Mesenchymal stem cell (in vitro differentiated cells and primary cell): ENCODE measurements around the gene ITGA4.

Experiments
- DNase-seq: peaks from one replicate; pipeline ENCODE4 v3.0.0-alpha.2; 2013
- H2AFZ ChIP-seq: one replicate; pipeline ENCODE4 v1.6.1; 2013; ENCODE audit warnings: low read depth, mild to moderate bottlenecking, control low read depth, inconsistent platforms, low read length, moderate library complexity
- H2AK5ac ChIP-seq: 2 replicates; pipeline ENCODE4 v1.6.1; 2013; ENCODE audit warnings: low read length, moderate library complexity, mild to moderate bottlenecking, inconsistent platforms; ENCODE audit not compliant: severe bottlenecking
- H2BK120ac ChIP-seq: one replicate; pipeline ENCODE4 v1.6.1; 2013; ENCODE audit warnings: low read depth, mild to moderate bottlenecking, inconsistent platforms, low read length, moderate library complexity
- H2BK12ac ChIP-seq, 2 experiments: one replicate each; pipeline ENCODE4 v1.6.1; 2013; ENCODE audit warnings: inconsistent platforms in 2 of 2, low read length in 2 of 2, mild to moderate bottlenecking in 2 of 2, moderate library complexity in 2 of 2, control low read depth in 1 of 2
- H2BK15ac ChIP-seq: one replicate; pipeline ENCODE4 v1.6.1; 2013; ENCODE audit warnings: mild to moderate bottlenecking, low read depth, inconsistent platforms; ENCODE audit not compliant: poor library complexity, severe bottlenecking
- H2BK5ac ChIP-seq: 2 replicates; pipeline ENCODE4 v1.6.1; 2013; ENCODE audit warnings: low read depth, mild to moderate bottlenecking, low read length, control low read depth, inconsistent platforms; ENCODE audit not compliant: poor library complexity, severe bottlenecking
- H3K14ac ChIP-seq, 2 experiments: one replicate each; pipeline ENCODE4 v1.6.1; 2013; ENCODE audit warnings: inconsistent platforms in 2 of 2, low read length in 2 of 2, control low read depth in 1 of 2, mild to moderate bottlenecking in 1 of 2, moderate library complexity in 1 of 2
- H3K18ac ChIP-seq, 2 experiments: one replicate each; pipeline ENCODE4 v1.6.1; 2013; ENCODE audit warnings: inconsistent platforms in 2 of 2, low read length in 2 of 2, control low read depth in 1 of 2, low read depth in 1 of 2, mild to moderate bottlenecking in 1 of 2
- H3K23ac ChIP-seq, 2 experiments: one replicate each; pipeline ENCODE4 v1.6.1; 2013; ENCODE audit warnings: inconsistent platforms in 2 of 2, low read length in 2 of 2, mild to moderate bottlenecking in 2 of 2, moderate library complexity in 2 of 2, control low read depth in 1 of 2
- H3K27ac ChIP-seq: 2 replicates; pipeline ENCODE4 v1.5.1; 2013; ENCODE audit warnings: mild to moderate bottlenecking, moderate library complexity, low read length, control low read depth, inconsistent platforms; ENCODE audit not compliant: poor library complexity, severe bottlenecking
- H3K27me3 ChIP-seq, 2 experiments: 2 replicates each; pipeline versions ENCODE4 v1.6.1 to v1.7.0; 2013; ENCODE audit warnings: low read length in 2 of 2, mild to moderate bottlenecking in 2 of 2, moderate library complexity in 2 of 2, control low read depth in 1 of 2, inconsistent platforms in 1 of 2; ENCODE audit not compliant: control insufficient read depth in 1 of 2, insufficient read depth in 1 of 2
- H3K36me3 ChIP-seq, 2 experiments: 2 replicates each; pipeline versions ENCODE4 v1.6.1 to v1.7.0; 2013; ENCODE audit warnings: low read length in 2 of 2, control low read depth in 1 of 2, inconsistent platforms in 1 of 2, low read depth in 1 of 2, mild to moderate bottlenecking in 1 of 2; ENCODE audit not compliant: insufficient read depth in 2 of 2, control insufficient read depth in 1 of 2
- H3K4ac ChIP-seq, 2 experiments: one replicate each; pipeline ENCODE4 v1.6.1; 2013; ENCODE audit warnings: inconsistent platforms in 2 of 2, low read length in 2 of 2, mild to moderate bottlenecking in 2 of 2, moderate library complexity in 2 of 2, control low read depth in 1 of 2, low read depth in 1 of 2
- H3K4me1 ChIP-seq: 2 replicates; pipeline ENCODE4 v1.6.1; 2013; ENCODE audit warnings: low read depth, low read length, control low read depth; ENCODE audit not compliant: control insufficient read depth, insufficient read depth
- H3K4me2 ChIP-seq: 2 replicates; pipeline ENCODE4 v1.6.1; 2013; ENCODE audit warnings: low read length, mild to moderate bottlenecking, inconsistent platforms; ENCODE audit not compliant: poor library complexity, severe bottlenecking
- H3K4me3 ChIP-seq, 2 experiments: 2 replicates each; pipeline versions ENCODE4 v1.5.1 to v1.7.0; 2013; ENCODE audit warnings: low read length in 2 of 2, mild to moderate bottlenecking in 2 of 2, control low read depth in 1 of 2, low read depth in 1 of 2; ENCODE audit not compliant: insufficient read depth in 1 of 2
- H3K79me1 ChIP-seq: replicated peaks from 2 replicates; pipeline ENCODE4 v1.6.1; 2013; ENCODE audit warnings: mild to moderate bottlenecking, control low read depth, low read length, inconsistent platforms; ENCODE audit not compliant: poor library complexity, severe bottlenecking
- H3K9ac ChIP-seq: 2 replicates; pipeline ENCODE4 v1.7.0; 2013; ENCODE audit warnings: mild to moderate bottlenecking, low read length, moderate library complexity
- H3K9me3 ChIP-seq: 2 replicates; pipeline ENCODE4 v1.7.0; 2013; ENCODE audit warnings: mild to moderate bottlenecking, low read length; ENCODE audit not compliant: control insufficient read depth
- H4K8ac ChIP-seq: one replicate; pipeline ENCODE4 v1.6.1; 2013; ENCODE audit warnings: inconsistent platforms, mild to moderate bottlenecking, low read length, moderate library complexity
- H4K91ac ChIP-seq: one replicate; pipeline ENCODE4 v1.6.1; 2013; ENCODE audit warnings: mild to moderate bottlenecking, low read length, inconsistent platforms
- WGBS: methylation state at CpG from one replicate; pipeline ENCODE4 v1.1.7; 2013; ENCODE audit warnings: mixed read lengths; 5-methylcytosine and 5-hydroxymethylcytosine counted together

ITGA4 gene

DNA sequence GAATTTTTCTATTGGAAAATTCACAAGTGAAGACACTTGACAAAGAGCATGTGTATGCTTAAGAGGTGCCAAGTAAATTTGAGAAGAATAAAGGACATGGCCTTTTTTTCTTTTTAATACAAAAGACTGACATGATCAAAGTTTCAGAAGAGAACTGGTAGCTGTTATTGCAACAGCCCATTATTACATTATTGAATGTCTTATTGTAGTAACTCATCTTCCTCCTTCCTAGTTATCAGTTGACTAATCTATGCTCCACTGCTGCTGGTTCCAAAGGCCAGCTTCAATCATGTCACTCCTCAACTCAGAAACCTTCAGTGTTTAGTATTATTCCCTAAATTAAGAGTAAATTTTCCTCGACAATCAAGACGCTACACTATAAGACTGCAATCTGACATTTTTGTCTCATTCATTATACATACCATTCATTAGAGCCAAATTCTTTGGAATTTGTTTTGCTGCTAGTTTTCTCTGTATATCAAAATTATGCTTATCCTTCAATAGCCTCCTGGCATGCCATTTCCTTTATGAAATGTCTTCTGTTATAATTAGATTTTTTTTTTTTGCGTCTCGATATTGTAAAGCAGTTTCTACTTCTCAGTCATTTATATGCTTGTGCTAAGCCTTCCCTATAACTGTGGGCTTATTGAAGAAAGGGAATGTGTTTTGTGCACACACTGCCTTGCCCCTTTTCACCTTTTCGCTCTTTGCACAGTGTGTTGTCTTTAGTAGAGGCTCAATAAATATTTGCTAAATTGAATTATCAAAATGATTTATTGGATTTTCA lies 27.9 kb downstream of the ITGA4 start:
- H4K91ac ChIP-seq = no peak overlapping the region
- H3K23ac ChIP-seq = no peak overlapping the region
- no peaks in the 10 kb centered on the region for H3K79me1 ChIP-seq
- no peak overlapping the region for H2BK5ac ChIP-seq
- H3K4ac ChIP-seq = no peak overlapping the region
- H2AFZ ChIP-seq = no peak overlapping the region
- no peaks in the 10 kb centered on the region for H3K27me3 ChIP-seq
- no peak overlapping the region for H3K4me2 ChIP-seq
- no peak overlapping the region for H3K27ac ChIP-seq
- peaks cover 0 to 55% of the 10 kb centered on the region in 2 experiments for H3K36me3 ChIP-seq
- no peak overlapping the region for H2BK12ac ChIP-seq
- no peak overlapping the region for H3K9ac ChIP-seq
- WGBS = 100% methylated on average over 2 of the region's 5 CpGs
- no peak overlapping the region for H3K4me3 ChIP-seq
- H3K14ac ChIP-seq = no peak overlapping the region
- H2BK15ac ChIP-seq = no peak overlapping the region
- no peaks in the 10 kb centered on the region for H3K9me3 ChIP-seq
- H3K18ac ChIP-seq = no peak overlapping the region
- DNase-seq = no peak
- no peak overlapping the region for H2AK5ac ChIP-seq
- no peak overlapping the region for H4K8ac ChIP-seq
- H3K4me1 ChIP-seq = no peaks in the 10 kb centered on the region
- H2BK120ac ChIP-seq = no peak overlapping the region

GRCh38 chr2:181485638-181485946 lies 28.4 kb downstream of the ITGA4 start:
- Histone ChIP-seq H2AFZ (no peak overlapping the region), H3K9me3 (no peaks in the 10 kb centered on the region), H4K91ac (no peak overlapping the region), H2BK5ac (no peak overlapping the region), H2BK120ac (no peak overlapping the region), H3K4me1 (no peaks in the 10 kb centered on the region), H2BK12ac (no peak overlapping the region), H3K4me2 (no peak overlapping the region), H3K36me3 (peaks cover 0 to 55% of the 10 kb centered on the region in 2 experiments), H4K8ac (no peak overlapping the region), H3K23ac (no peak overlapping the region), H3K4ac (no peak overlapping the region), H3K4me3 (no peak overlapping the region), H3K18ac (no peak overlapping the region), H3K27me3 (no peaks in the 10 kb centered on the region), H3K79me1 (no peaks in the 10 kb centered on the region), H3K14ac (no peak overlapping the region), H2AK5ac (no peak overlapping the region), H2BK15ac (no peak overlapping the region), H3K9ac (no peak overlapping the region), H3K27ac (no peak overlapping the region)
- DNase-seq = no peak
- WGBS = 91% methylated on average over 3 of the region's 3 CpGs

DNA sequence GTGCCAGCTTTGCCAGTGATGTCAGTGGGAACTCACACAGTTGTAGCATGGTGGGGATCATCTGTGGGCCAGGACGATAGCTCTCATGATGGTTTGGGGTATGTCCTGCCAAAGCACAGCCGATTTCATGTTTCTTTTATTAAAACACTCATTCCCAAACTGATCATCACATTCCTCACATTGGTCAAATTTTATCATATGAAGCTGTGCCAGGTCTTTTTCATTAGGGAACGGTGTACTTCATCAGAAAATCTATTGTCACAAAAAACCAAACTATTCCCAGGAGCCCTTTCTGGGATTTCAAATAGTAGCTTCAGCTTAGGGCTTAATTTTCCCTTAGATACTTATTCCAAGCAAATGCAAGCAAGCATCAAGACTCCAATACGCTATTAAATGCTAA lies 42.0 kb downstream of the ITGA4 start:
- Histone ChIP-seq H3K36me3 (peaks cover 0 to 41% of the 10 kb centered on the region in 2 experiments), H3K9ac (no peak overlapping the region), H4K91ac (no peak overlapping the region), H3K18ac (no peak overlapping the region), H3K4me2 (no peak overlapping the region), H3K4me3 (no peak overlapping the region), H3K4ac (no peak overlapping the region), H3K79me1 (no peaks in the 10 kb centered on the region), H3K23ac (no peak overlapping the region), H2AK5ac (no peak overlapping the region), H3K27me3 (no peaks in the 10 kb centered on the region), H2BK5ac (no peak overlapping the region), H3K27ac (no peak overlapping the region), H4K8ac (no peak overlapping the region), H3K14ac (no peak overlapping the region), H2BK12ac (no peak overlapping the region), H3K9me3 (no peaks in the 10 kb centered on the region), H2BK15ac (no peak overlapping the region), H2AFZ (no peak overlapping the region), H2BK120ac (no peak overlapping the region), H3K4me1 (no peaks in the 10 kb centered on the region)
- DNase-seq = no peak
- 88% methylated on average over 3 of the region's 4 CpGs for WGBS

DNA sequence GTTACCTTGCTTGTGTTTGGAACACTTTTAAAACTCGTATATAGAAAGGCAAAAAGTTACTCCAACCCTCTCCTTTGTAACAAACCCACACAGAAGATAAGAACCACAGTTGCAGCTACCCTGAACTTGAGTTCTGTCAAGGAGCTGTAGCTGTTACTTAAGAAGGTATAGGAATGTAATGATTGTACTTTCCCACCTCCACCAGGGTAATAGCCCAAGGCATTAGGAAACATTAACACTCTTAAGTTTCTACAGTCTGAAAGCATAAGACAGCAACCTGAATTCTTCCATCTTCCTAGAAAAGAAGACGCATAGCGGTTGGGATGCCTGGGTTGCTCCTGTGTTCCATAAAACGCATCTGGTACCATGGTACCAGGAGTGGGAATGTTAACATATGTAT lies 43.0 kb downstream of the ITGA4 start:
- no peak overlapping the region for H3K18ac ChIP-seq
- no peak overlapping the region for H2BK5ac ChIP-seq
- H3K9ac ChIP-seq = no peak overlapping the region
- no peak overlapping the region for H2AFZ ChIP-seq
- no peak overlapping the region for H2BK12ac ChIP-seq
- H3K36me3 ChIP-seq = peaks cover 0 to 45% of the 10 kb centered on the region in 2 experiments
- no peak overlapping the region for H3K14ac ChIP-seq
- no peak overlapping the region for H2BK15ac ChIP-seq
- no peaks in the 10 kb centered on the region for H3K27me3 ChIP-seq
- H3K9me3 ChIP-seq = no peaks in the 10 kb centered on the region
- H3K79me1 ChIP-seq = no peaks in the 10 kb centered on the region
- no peak for DNase-seq
- H4K8ac ChIP-seq = no peak overlapping the region
- H3K23ac ChIP-seq = no peak overlapping the region
- no peak overlapping the region for H3K4ac ChIP-seq
- H2AK5ac ChIP-seq = no peak overlapping the region
- no peak overlapping the region for H4K91ac ChIP-seq
- H3K4me3 ChIP-seq = no peak overlapping the region
- no peak overlapping the region for H3K4me2 ChIP-seq
- H3K4me1 ChIP-seq = no peaks in the 10 kb centered on the region
- H3K27ac ChIP-seq = no peak overlapping the region
- 100% methylated on average over 1 of the region's 4 CpGs for WGBS
- no peak overlapping the region for H2BK120ac ChIP-seq
